ENCODE measurements around the gene SMAP1.

Gene SMAP1

DNA sequence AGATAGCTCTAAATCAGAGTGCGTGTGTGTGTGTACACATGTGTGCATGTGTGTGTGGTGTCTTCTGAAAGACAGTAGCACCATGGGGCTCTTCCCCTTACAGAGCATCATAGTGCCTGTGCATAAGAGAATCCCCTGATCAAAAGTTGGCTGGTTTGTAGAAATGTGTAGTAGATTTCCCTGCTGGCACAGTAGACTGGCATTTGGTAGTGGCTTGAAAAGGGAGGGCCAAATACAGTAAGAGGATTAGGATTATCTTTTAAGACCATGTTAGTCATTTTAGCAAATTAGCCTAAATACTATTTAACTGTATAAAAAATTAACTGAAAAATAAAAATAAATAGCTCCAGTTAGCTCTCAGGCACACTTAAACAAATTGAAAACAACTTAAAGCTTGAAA is 176.6 kb downstream of the SMAP1 start:
- no peak for DNase-seq

DNA sequence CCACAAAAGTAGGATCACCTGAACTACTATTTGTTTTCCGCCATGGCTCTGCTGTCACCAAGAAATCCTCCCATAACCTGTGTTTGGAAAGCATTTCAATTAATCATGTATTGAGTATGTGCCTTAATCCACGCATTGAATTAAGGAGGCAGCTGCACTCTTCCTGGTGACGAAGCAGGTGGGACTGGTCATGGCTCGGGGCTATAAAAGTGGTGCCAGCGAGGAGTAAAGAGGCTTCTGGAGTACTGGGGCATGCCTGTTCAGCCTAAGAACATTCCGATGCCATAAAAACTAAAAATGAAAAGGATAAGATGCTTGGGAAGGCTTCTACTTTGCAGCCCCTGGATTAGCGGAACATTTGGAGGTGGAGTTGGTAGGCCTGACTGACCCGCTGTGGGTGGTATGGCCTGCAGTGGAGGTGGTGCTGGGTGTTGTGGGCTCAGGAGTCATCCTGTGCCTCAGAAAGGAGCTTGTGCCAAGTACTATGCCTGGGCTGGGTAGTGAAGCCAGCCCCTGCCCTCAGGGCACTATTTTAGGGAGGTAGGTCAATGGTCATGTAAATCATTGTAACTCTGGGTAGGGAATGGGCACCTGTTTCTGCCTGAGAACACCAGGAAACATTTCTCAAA is 178.6 kb downstream of the SMAP1 start:
- DNase-seq, result peak; percentile 41

GRCh38 chr6:70847106-70848084 is 179.7 kb downstream of the SMAP1 start:
- DNase-seq, result no peak

DNA sequence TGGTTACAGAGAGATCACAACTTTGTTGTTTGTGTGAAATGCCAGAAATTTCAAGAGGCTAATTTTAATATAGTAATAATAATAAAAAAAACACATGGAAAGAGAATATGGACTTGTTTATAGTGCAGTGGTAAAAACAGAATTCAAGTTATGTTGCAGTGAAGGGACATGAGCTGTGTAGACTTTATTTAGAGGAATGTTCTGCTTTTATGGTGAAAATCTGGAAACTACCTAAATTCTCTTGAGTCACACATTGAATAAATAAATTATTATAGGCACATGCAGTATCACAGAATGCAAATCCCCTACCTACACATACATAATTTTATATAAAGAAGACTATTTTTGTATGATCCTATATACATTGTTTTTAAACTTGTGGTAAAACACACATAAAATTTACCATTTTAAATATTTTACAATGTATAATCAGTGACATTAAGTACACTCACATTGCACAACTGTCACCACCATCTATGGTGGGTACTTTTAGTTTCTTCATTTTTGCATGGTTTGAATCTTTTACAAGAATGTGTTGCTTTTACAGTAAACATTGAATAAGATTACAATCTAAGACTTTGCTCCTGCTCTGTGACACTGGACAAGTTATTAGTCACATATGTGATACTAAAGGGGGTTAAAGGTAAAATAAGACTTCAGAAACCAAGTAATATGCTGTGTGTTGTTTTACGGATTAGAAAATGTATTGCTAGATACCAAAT is 181.8 kb downstream of the SMAP1 start:
- no peak for DNase-seq

DNA sequence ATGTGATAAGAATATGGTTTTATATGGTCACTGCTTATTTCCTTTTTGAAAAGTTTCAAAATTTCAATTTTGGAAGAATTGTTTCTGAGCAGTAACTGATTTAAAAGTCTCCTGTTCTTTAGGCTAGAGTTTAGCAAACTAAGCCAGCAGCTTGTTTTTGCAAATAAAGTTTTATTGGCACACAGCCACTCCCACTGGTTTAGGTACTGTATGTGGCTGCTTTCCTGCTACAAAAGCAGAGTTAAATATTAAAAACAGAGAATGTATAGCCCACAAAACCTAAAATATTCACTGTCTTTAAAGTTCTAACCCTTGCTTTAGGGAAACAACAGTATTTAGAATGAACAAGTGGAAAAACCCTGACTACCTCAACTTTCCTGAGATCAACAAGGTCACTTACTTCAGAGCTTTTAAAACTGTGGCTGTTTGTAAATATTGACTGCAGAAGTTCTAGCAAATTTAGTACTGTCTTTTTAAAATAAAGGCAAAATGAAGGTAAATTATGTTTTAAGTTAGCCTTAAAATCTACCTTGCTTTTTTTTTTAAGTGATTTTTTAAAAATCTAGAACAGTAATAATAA is 185.1 kb downstream of the SMAP1 start:
- DNase-seq, result no peak

DNA sequence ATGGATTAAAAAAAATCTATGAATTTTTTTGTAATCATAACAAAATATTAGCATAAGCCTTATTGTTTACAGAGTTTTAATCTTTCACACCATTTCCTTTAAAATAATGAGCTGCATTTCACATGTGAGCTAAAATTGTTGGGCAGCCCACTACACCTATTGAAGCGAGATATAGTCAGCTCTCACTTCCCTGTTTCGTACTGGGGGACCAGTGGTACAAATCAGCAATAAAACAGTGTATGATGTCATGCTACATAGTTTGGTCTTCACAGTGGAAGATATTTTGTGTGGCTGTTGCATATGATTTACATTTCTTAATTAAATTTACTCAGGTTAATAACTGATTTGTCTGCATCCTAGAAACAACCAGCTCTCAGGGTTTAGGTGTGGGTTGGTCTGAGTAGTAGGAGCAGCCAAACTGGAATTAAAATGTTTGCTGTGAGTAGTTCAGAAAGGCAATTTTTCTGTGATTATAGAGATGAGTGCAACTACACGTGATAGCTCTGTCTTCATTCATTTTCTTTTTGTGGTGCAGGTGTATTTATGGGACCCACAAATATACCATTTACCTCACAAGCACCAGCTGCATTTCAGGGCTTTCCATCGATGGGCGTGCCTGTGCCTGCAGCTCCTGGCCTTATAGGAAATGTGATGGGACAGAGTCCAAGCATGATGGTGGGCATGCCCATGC is 189.8 kb downstream of the SMAP1 start:
- peak; percentile 84 for DNase-seq

DNA sequence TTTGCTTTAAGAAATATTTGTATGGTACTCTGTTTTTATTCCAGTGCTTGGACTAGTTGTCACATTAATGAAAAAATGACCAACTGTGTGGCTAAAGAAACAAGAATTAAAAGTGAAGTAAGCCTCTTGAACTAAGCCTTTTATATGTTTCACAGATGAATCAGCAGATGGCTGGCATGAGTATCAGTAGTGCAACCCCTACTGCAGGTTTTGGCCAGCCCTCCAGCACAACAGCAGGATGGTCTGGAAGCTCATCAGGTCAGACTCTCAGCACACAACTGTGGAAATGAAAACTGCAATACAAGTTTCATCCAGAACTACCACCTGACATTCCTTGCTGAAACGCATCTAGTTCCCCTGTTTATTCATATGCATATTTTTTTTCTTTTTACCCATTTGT is 192.4 kb downstream of the SMAP1 start:
- no peak for DNase-seq

- no peak for DNase-seq
Measured at GRCh38 chr6:70860920-70861319, 193.2 kb downstream of the SMAP1 start.

DNA sequence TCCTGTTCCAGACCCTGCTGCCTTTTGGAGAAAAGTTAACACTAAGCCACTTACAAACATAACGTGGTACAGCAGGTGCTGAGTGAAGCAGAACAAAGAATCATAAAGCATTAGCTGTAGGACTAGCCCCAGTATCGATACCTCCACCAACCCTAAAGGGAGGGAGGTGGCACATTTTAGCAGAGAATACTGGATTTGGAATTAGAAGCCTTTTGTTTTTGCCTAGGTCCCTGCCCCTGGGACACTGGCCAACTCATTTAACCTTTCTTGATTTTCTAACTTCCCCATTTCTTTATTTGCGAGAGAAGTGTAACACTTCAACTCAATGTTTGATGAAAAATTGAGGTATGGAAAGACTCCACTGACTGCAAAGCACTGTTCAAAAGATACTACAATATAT is 195.7 kb downstream of the SMAP1 start:
- no peak for DNase-seq

DNA sequence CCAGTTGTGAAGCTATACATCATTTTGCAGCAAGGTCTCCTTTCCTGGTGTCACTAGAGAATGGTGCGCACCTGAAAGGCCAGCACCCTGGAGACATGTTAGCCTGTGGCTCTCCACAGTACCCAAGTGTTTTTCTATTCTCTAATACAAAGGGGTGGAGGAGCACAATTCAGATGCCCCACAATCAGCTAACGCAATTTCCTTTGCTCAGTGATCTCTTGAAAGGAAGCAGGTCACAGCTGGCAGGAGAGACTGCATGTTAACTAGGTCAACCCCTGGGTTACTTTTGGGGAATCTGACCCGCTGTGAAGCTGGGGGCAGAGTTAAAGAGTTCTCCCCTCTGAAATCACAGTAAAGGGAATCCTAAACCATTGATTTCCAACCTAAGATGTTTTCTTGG is 196.7 kb downstream of the SMAP1 start:
- DNase-seq, result no peak

DNA sequence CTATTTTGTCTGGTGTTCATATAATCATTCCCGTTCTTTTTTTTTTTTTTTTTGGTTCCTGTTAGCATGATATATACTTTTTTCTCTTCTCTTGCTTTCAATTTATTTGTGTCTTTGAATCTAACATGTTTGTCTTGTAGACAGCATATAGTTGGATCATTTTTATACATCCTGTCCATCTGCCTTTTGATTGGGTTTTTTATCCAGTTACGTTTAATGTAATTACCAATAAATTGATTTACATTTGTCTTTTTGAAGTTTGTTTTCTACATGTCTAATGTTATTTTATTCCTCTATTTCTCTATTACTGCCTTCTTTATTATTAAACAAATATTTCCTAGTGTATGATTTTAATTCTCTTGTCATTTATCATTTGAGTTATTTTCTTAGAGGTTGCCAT is 204.8 kb downstream of the SMAP1 start:
- DNase-seq, result no peak

DNA sequence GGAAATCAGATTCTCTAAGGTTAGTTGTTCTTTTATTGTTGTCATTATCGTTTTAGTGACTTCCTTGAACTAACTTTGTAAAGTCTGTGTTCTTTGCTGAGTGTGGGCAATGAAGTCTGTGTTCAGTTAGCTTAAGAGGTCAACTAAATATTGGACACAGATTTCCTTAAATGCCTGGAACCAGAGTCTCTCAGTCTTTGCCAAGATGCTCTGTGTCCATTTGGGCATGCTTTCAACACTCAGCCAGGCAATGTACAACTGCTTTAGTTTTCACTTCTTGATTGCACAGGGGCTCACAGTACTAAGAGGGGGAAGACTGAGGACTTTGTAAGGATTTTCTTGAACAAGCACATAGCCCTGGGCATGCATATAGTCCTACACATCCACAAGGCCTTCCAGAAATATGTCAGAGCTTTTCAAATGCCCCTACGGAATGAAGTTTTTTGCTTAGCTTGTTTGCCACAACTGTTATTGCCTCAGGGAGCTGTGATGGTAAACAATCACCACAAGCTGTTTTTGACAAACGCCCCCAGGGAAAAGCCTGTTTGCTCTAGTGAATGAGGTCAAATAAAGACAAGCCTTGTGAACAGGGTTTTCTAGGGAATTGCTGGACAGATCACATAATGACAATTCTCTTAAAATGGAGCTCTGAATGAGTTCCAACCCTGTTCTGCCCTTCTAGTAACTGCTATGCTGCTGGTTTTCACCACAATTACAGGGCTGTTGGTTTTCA is 206.7 kb downstream of the SMAP1 start:
- no peak for DNase-seq

- DNase-seq, result no peak
Measured at GRCh38 chr6:70879496-70879895, 211.8 kb downstream of the SMAP1 start.

- DNase-seq, result peak; percentile 63
Measured at GRCh38 chr6:70884074-70884983, 216.6 kb downstream of the SMAP1 start.

GRCh38 chr6:70886071-70886470 is 218.4 kb downstream of the SMAP1 start:
- no peak for DNase-seq

DNA sequence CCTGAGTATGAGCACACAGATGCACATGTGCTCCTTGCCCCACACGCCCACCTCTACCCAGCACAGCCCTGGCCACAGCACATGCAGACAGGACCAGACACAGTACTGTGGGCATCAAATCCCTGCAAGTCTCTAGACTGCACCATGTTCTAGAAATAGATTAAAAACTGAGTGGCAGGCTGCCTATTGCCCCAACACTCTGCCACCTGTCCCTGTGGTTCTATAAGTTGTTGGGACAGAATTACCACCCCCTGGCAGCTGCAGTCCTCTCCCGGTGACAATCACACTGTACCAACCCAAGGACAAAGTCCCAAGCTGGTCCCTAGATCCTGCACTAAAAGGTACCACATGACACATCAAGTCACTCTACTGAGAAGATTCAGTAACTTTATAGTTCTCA is 219.0 kb downstream of the SMAP1 start:
- no peak for DNase-seq

DNA sequence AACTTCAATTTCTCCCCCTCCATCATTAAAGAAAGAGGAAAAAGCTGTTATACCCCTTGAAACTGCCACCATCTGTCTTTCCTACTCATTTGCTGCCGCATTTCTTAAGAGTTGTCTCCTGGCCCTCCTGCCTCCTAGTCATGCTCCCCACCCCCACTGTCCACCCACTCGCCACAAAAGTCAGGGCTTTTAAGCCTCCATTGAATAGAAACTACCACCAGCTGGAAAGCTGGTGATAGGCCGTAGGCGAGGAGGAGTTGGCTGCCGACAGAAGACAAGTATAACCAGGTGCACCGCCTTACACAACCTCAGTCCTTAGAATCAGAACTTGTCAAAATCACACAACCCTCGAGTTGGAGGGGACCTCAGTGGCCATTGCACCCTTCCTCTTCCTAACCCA is 221.6 kb downstream of the SMAP1 start:
- DNase-seq, result no peak

DNA sequence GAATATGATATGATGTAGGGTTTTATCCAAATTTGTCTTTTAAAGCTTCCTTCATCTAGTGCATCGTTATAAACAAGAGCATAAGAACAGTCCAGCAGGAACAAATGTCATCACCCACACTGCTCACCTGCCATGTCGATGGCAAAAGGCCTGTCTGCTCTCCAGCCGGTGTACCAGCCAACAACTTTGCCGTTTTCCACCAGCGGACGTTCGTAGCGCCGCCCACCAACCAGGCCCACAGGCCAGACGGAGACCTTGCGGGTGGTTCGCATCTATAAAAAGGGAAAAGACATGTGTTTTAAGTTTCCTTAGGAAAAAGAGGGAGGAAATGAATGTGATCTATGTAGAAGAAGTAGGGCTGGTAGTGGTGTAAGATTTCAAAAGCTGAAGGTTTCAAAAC is 226.3 kb downstream of the SMAP1 start:
- no peak for DNase-seq

DNA sequence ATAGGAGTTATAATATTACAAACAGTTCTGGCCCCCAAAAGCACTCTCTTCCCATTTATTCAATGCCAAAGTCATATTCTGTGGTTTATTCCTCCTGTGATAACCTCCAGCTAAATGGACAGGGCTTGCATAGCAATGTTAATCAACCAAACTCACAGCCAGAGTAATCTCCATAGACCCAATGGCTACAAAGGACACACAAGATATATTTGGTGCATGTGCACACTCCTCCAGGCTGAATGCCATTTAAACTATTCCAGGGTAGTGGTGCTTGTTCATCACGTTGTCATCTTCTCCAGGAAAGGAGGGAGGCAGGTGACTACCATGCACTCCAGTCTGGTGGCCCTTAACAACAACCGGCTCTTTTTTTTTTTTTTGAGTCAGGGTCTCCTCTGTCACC is 232.4 kb downstream of the SMAP1 start:
- DNase-seq, result no peak

DNA sequence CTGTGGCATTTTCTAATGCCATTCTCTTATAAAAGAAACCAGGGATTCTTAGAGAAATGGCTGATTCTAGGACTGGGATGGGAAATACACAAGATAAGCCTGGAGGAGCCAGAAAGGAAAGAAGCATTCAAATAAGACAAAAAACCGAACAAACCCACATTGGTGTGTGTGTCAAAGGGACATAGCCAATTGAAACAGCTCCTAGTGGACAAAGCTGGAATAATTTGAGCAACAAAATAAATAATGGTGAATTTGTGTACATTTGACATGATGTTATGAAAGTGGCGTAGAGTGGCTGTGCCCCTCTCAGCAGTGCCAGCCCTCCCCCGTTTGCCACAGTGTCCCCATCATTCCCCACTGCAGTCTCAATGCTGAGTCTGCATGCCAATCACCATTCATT is 233.6 kb downstream of the SMAP1 start:
- no peak for DNase-seq

All from NCI-H1105 treated with DMSO at 0.1 percent for 48 hours (cell line).